Measurements from ENCODE around the gene KLB. TPM values are rescaled to one million over a fixed set of nuclear protein-coding genes. Genes with fewer than 3 reads are reported as not detected.

KLB gene
- polyA plus RNA-seq, 1 donor (not counting 4 experiments of a cell fraction or from before 2014, with no cell fraction given) = not detected

DNA sequence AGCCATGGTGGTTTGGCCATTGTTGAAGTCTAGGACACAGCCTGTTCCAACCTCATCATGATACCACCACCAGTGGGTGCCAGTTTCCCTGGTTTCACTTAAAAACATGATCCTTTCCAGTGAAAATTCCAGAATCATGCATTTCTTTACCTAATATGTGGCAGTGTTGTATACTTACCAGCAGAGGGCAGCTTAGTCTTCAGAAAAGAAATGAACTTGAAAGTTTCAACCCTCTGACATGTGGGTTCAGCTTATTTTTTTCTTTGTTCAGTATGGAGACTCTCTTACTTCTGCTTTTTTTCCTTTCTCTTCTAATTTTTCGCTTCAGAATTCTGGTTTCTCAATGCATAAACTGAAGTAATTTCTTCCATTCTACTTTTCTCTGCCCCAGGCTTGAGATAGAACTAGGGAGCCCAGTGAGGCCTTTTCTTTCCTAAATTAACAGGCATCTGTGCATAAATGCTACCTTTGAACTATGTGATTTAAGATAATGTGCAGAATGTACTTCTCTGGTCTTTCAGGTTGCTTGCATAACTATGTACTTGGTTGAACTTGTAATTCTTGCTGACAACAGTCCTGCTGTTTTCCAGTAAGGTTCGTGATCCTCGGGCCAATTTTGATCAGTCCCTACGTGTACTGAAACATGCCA, 62.8 kb downstream of the KLB start:
- no peaks in the 10 kb centered on the region for H3K9me3 ChIP-seq (ENCODE audit: control insufficient read depth, low read depth, low read length)
- no peak for TF ChIP-seq EZH2 (IDR thresholded peaks at IDR 0.05; ENCODE audit: low read length)
- TF ChIP-seq, protein P1, sequence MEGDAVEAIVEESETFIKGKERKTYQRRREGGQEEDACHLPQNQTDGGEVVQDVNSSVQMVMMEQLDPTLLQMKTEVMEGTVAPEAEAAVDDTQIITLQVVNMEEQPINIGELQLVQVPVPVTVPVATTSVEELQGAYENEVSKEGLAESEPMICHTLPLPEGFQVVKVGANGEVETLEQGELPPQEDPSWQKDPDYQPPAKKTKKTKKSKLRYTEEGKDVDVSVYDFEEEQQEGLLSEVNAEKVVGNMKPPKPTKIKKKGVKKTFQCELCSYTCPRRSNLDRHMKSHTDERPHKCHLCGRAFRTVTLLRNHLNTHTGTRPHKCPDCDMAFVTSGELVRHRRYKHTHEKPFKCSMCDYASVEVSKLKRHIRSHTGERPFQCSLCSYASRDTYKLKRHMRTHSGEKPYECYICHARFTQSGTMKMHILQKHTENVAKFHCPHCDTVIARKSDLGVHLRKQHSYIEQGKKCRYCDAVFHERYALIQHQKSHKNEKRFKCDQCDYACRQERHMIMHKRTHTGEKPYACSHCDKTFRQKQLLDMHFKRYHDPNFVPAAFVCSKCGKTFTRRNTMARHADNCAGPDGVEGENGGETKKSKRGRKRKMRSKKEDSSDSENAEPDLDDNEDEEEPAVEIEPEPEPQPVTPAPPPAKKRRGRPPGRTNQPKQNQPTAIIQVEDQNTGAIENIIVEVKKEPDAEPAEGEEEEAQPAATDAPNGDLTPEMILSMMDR (optimal IDR thresholded peaks at IDR 0.05 in 1 of 3, IDR thresholded peaks at IDR 0.05 in 1 of 3, conservative IDR thresholded peaks at IDR 0.05 in 1 of 3; ENCODE audit: extremely low read depth in 1 of 3, insufficient read depth in 2 of 3, low read length in 3 of 3) = peak; percentile 49 to 89 (median 57)
- no peaks in the 10 kb centered on the region for H3K27me3 ChIP-seq (ENCODE audit: control insufficient read depth, extremely low read depth, insufficient read depth, low read length)
- H3K4me1 ChIP-seq (ENCODE audit: control insufficient read depth, extremely low read depth, insufficient read depth, low read length) = no peaks in the 10 kb centered on the region
- no peaks in the 10 kb centered on the region for H3K9me1 ChIP-seq (ENCODE audit: control insufficient read depth, extremely low read depth, insufficient read depth, low read length)
- no peak overlapping the region for H3K4me3 ChIP-seq (ENCODE audit: control insufficient read depth in 2 of 3, extremely low read depth in 1 of 3, insufficient read depth in 2 of 3, low read depth in 1 of 3, low read length in 3 of 3)
- H3K36me3 ChIP-seq (ENCODE audit: control insufficient read depth in 2 of 2, extremely low read depth in 1 of 2, insufficient read depth in 2 of 2, low read length in 2 of 2) = peaks cover 6 to 27% of the 10 kb centered on the region in 2 experiments
- dilution Hi-C loops (cut with MboI; ENCODE audit: extremely low pct_ligation_motif_present, low sequenced_read_pairs) = no loop called here
- no peaks in the 10 kb centered on the region for H4K20me1 ChIP-seq (ENCODE audit: control insufficient read depth, extremely low read depth, insufficient read depth, low read length)
- H3K27ac ChIP-seq (ENCODE audit: control insufficient read depth, insufficient read depth, low read length) = no peak overlapping the region
- no peak overlapping the region for H3K9ac ChIP-seq (ENCODE audit: control insufficient read depth, extremely low read depth, insufficient read depth, low read length)
- no peak for DNase-seq (ENCODE audit: low read depth, low spot score)
- H3K79me2 ChIP-seq (ENCODE audit: control insufficient read depth, insufficient read depth, low read length) = no peaks in the 10 kb centered on the region
- no peak overlapping the region for H2AFZ ChIP-seq (ENCODE audit: control insufficient read depth, low read length)
- peak; percentile 83 for FAIRE-seq
- H3K4me2 ChIP-seq (ENCODE audit: control insufficient read depth, extremely low read depth, insufficient read depth, low read depth, low read length) = no peak overlapping the region

DNA sequence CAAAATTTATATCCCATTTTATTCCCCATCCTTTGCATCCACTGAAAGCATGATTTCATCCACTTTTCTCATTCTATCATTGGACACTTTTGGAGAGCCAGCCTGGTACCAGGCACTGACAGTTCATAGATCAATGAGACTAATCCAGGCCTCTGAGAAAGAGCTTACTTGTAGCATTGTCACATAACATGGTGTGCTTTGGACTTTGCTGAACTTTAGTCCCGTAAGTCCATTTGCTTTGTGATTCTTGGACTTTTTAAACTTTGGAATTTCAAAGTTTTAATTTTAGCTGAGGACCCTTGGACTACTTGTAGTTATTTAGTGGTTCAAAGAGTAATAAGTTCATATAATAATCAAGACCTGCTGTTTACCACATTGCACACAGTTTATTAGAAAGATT, 63.7 kb downstream of the KLB start:
- Histone ChIP-seq H3K9ac (ENCODE audit: control insufficient read depth, extremely low read depth, insufficient read depth, low read length) (no peak overlapping the region), H2AFZ (ENCODE audit: control insufficient read depth, low read length) (no peak overlapping the region), H3K36me3 (ENCODE audit: control insufficient read depth in 2 of 2, extremely low read depth in 1 of 2, insufficient read depth in 2 of 2, low read length in 2 of 2) (peaks cover 6 to 25% of the 10 kb centered on the region in 2 experiments), H4K20me1 (ENCODE audit: control insufficient read depth, extremely low read depth, insufficient read depth, low read length) (no peaks in the 10 kb centered on the region), H3K27ac (ENCODE audit: control insufficient read depth, insufficient read depth, low read length) (no peak overlapping the region), H3K9me3 (ENCODE audit: control insufficient read depth, low read depth, low read length) (no peaks in the 10 kb centered on the region), H3K9me1 (ENCODE audit: control insufficient read depth, extremely low read depth, insufficient read depth, low read length) (no peaks in the 10 kb centered on the region), H3K4me2 (ENCODE audit: control insufficient read depth, extremely low read depth, insufficient read depth, low read depth, low read length) (no peak overlapping the region), H3K79me2 (ENCODE audit: control insufficient read depth, insufficient read depth, low read length) (no peaks in the 10 kb centered on the region), H3K4me1 (ENCODE audit: control insufficient read depth, extremely low read depth, insufficient read depth, low read length) (no peaks in the 10 kb centered on the region), H3K27me3 (ENCODE audit: control insufficient read depth, extremely low read depth, insufficient read depth, low read length) (no peaks in the 10 kb centered on the region), H3K4me3 (ENCODE audit: control insufficient read depth in 2 of 3, extremely low read depth in 1 of 3, insufficient read depth in 2 of 3, low read depth in 1 of 3, low read length in 3 of 3) (no peak overlapping the region)
- TF ChIP-seq EZH2 (IDR thresholded peaks at IDR 0.05; ENCODE audit: low read length) = no peak
- TF ChIP-seq, protein P1 (optimal IDR thresholded peaks at IDR 0.05 in 1 of 3, IDR thresholded peaks at IDR 0.05 in 1 of 3, conservative IDR thresholded peaks at IDR 0.05 in 1 of 3; ENCODE audit: extremely low read depth in 1 of 3, insufficient read depth in 2 of 3, low read length in 3 of 3) = no peak
- dilution Hi-C loops (cut with MboI; ENCODE audit: extremely low pct_ligation_motif_present, low sequenced_read_pairs) = no loop called here
- DNase-seq (ENCODE audit: low read depth, low spot score) = no peak
- no peak for FAIRE-seq
